Liver (tissue), 9 donors: ENCODE data around the gene TRA2A. TPM values are rescaled to one million over a fixed set of nuclear protein-coding genes. Genes with fewer than 3 reads are reported as not detected.

Experiments used
- DNase-seq: peaks from one replicate; pipeline ENCODE4 v3.0.0-alpha.2; 2017; ENCODE audit warnings: low spot score
- H3K27ac ChIP-seq, 2 donors: one replicate each; pipeline ENCODE4 v1.7.0; 2013; ENCODE audit warnings: inconsistent platforms in 2 of 2, low read length in 2 of 2, control low read depth in 1 of 2, low read depth in 1 of 2, mild to moderate bottlenecking in 1 of 2
- H3K27me3 ChIP-seq, 4 donors: one replicate each; pipeline versions ENCODE4 v1.6.1 to v1.7.0; 2013; ENCODE audit warnings: low read length in 3 of 4, inconsistent platforms in 1 of 4, mild to moderate bottlenecking in 1 of 4, moderate library complexity in 1 of 4; ENCODE audit not compliant: control insufficient read depth in 4 of 4, insufficient read depth in 4 of 4
- H3K36me3 ChIP-seq, 4 donors: one replicate each; pipeline versions ENCODE4 v1.6.1 to v1.7.0; 2013; ENCODE audit warnings: low read length in 3 of 4, mild to moderate bottlenecking in 3 of 4, low read depth in 1 of 4, moderate library complexity in 1 of 4; ENCODE audit not compliant: control insufficient read depth in 4 of 4, insufficient read depth in 3 of 4
- H3K4me1 ChIP-seq, 4 donors: one replicate each; pipeline versions ENCODE4 v1.6.1 to v1.7.0; 2013; ENCODE audit warnings: low read length in 3 of 4, mild to moderate bottlenecking in 3 of 4, moderate library complexity in 1 of 4; ENCODE audit not compliant: control insufficient read depth in 4 of 4, insufficient read depth in 4 of 4
- H3K4me3 ChIP-seq, 3 donors: one replicate each; pipeline versions ENCODE4 v1.6.1 to v1.7.0; 2013; ENCODE audit warnings: low read length in 3 of 3, control low read depth in 1 of 3, low read depth in 1 of 3, mild to moderate bottlenecking in 1 of 3
- H3K9ac ChIP-seq, 2 donors: one replicate each; pipeline ENCODE4 v1.7.0; 2013; ENCODE audit warnings: low read length in 2 of 2, mild to moderate bottlenecking in 2 of 2, moderate library complexity in 2 of 2, control low read depth in 1 of 2, low read depth in 1 of 2
- H3K9me3 ChIP-seq, 4 donors: one replicate each; pipeline versions ENCODE4 v1.6.1 to v1.7.0; 2013; ENCODE audit warnings: low read length in 3 of 4; ENCODE audit not compliant: control insufficient read depth in 4 of 4
- ATF3 ChIP-seq: IDR thresholded peaks from 2 replicates; pipeline ENCODE4 v1.6.1; 2016; ENCODE audit warnings: antibody characterized with exemption
- EGR1 ChIP-seq, 2 donors: IDR thresholded peaks; 2 replicates each; pipeline ENCODE4 v1.6.1; 2016 to 2018; ENCODE audit warnings: antibody characterized with exemption in 2 of 2, low read depth in 2 of 2
- FOXA1 ChIP-seq: IDR thresholded peaks from 2 replicates; pipeline ENCODE4 v1.6.1; 2016; ENCODE audit warnings: antibody characterized with exemption
- FOXA2 ChIP-seq: IDR thresholded peaks from 2 replicates; pipeline ENCODE4 v1.6.1; 2016; ENCODE audit warnings: antibody characterized with exemption
- GABPA ChIP-seq, 2 donors: IDR thresholded peaks in 1 of 2; conservative IDR thresholded peaks in 1 of 2; 2 replicates each; pipeline ENCODE4 v1.6.1; 2016; ENCODE audit warnings: antibody characterized with exemption in 2 of 2, mild to moderate bottlenecking in 1 of 2, moderate library complexity in 1 of 2
- HNF4A ChIP-seq, 2 donors: conservative IDR thresholded peaks; 2 replicates each; pipeline ENCODE4 v1.6.1; 2016; ENCODE audit warnings: antibody characterized with exemption in 2 of 2, mild to moderate bottlenecking in 2 of 2
- HNF4G ChIP-seq: IDR thresholded peaks from 2 replicates; pipeline ENCODE4 v1.6.1; 2016; ENCODE audit warnings: antibody characterized with exemption
- JUND ChIP-seq, 2 donors: IDR thresholded peaks; 2 replicates each; pipeline ENCODE4 v1.6.1; 2016; ENCODE audit warnings: antibody characterized with exemption in 2 of 2
- NR2F2 ChIP-seq: IDR thresholded peaks from 2 replicates; pipeline ENCODE4 v1.6.1; 2016; ENCODE audit warnings: antibody characterized with exemption
- RAD21 ChIP-seq, 2 donors: IDR thresholded peaks; 2 replicates each; pipeline ENCODE4 v1.6.1; 2016; ENCODE audit warnings: antibody characterized with exemption in 2 of 2, mild to moderate bottlenecking in 2 of 2
- REST ChIP-seq: IDR thresholded peaks from 2 replicates; pipeline ENCODE4 v1.6.1; 2016; ENCODE audit warnings: antibody characterized with exemption, mild to moderate bottlenecking
- RXRA ChIP-seq, 2 donors: IDR thresholded peaks; 2 replicates each; pipeline ENCODE4 v1.6.1; 2017 to 2018; ENCODE audit warnings: antibody characterized with exemption in 2 of 2, mild to moderate bottlenecking in 1 of 2
- SP1 ChIP-seq: IDR thresholded peaks from 2 replicates; pipeline ENCODE4 v1.6.1; 2018; ENCODE audit warnings: antibody characterized with exemption, mild to moderate bottlenecking
- TAF1 ChIP-seq: conservative IDR thresholded peaks from 2 replicates; pipeline ENCODE4 v1.6.1; 2016; ENCODE audit warnings: antibody characterized with exemption, mild to moderate bottlenecking
- YY1 ChIP-seq: IDR thresholded peaks from 2 replicates; pipeline ENCODE4 v1.6.1; 2016; ENCODE audit warnings: antibody characterized with exemption, mild to moderate bottlenecking
- ZBTB33 ChIP-seq: IDR thresholded peaks from 2 replicates; pipeline ENCODE4 v1.6.1; 2016; ENCODE audit warnings: antibody characterized with exemption
- WGBS: extraction: QIAGEN DNeasy Blood & Tissue Kit; methylation state at CpG from one replicate; pipeline ENCODE4 v1.1.7; 2013; 5-methylcytosine and 5-hydroxymethylcytosine counted together
- polyA plus RNA-seq, 2 donors: library from polyadenylated mRNA; stranded (reverse) in 1 of 2; unstranded in 1 of 2; fragments of 200-250 nt in 1 of 2; fragments of >200 nt in 1 of 2; fragmentation: Nextera tagmentation in 1 of 2; extraction: Ambion mirVana in 1 of 2; gene quantifications; one replicate each; pipeline versions ENCODE4 v1.2.1 to v1.2.3, GENCODE V29; 2013 to 2015
- total RNA-seq, 2 donors: library from RNA; depleted of rRNA; stranded (reverse); fragments of >200 nt; gene quantifications; one replicate each; pipeline ENCODE4 v1.2.3, GENCODE V29; 2014
- TF ChIP-seq, protein P1 (sequence below): fragments of 150-350 bp; IDR thresholded peaks from 2 replicates; pipeline ENCODE4 v1.5.1; 2017; ENCODE audit warnings: improper control_type of control experiment, low read depth, low read length; ENCODE audit not compliant: missing input control
- TF ChIP-seq, protein P2 (sequence below): IDR thresholded peaks from 2 replicates; pipeline ENCODE4 v1.6.1; 2016; ENCODE audit warnings: antibody characterized with exemption
- donor health status: healthy.
- donor health status: healthy.
- donor health status: healthy.
- donor health status: healthy.
- donor health status: healthy.

TRA2A gene
- total and polyA plus RNA-seq, 4 donors = 13.7 to 25.9 (median 21.7) TPM

DNA sequence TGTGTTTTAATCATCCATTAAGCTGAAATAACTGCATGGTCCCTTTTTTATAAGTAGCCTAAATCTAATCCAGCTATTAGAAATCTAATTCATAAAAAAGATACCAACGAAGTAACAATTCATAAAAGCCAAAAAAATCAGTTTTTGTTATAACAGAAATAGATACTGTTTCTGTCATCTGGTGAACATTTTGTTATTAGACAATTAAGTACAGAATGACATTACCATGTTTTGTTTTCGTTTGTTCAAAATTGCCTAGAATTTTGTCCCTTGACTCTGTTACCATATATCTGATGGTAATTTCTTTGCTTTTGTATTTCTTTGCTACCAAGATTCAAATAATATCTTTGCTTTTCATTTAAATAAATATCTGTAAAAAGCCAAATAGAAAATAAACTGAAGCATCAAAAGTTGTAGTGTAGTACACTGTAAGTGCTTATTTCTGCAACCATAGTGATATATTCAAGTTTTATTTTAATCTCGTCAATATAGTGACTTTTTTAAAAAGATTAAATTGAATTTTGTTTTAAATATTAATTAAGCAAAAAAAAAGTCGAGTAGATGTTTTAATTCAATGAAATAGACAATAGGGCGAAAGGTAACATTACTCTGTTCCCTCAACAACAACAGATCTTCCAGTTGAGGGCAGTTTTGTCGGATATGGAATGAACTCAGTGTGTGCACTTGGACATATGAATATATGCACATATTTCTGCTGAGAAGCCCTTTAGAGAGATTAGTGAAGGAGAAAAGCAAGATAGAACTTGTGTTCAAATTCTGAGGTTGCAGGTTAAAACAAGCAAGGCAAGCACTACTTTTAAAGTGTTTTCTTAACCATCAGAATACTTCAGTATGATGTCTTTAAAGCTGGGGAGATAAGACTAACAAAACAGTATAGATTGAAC, 53.6 kb downstream of the TRA2A start:
- no peak for DNase-seq
- no peak overlapping the region for H3K4me3 ChIP-seq
- TF ChIP-seq EGR1 (IDR thresholded peaks at IDR 0.05; ENCODE audit: low read depth in 2 of 2) = no peak
- no peak for TF ChIP-seq HNF4G
- TF ChIP-seq RXRA (IDR thresholded peaks at IDR 0.05) = no peak
- no peak for TF ChIP-seq ATF3
- no peak for TF ChIP-seq REST
- TF ChIP-seq, protein P1, sequence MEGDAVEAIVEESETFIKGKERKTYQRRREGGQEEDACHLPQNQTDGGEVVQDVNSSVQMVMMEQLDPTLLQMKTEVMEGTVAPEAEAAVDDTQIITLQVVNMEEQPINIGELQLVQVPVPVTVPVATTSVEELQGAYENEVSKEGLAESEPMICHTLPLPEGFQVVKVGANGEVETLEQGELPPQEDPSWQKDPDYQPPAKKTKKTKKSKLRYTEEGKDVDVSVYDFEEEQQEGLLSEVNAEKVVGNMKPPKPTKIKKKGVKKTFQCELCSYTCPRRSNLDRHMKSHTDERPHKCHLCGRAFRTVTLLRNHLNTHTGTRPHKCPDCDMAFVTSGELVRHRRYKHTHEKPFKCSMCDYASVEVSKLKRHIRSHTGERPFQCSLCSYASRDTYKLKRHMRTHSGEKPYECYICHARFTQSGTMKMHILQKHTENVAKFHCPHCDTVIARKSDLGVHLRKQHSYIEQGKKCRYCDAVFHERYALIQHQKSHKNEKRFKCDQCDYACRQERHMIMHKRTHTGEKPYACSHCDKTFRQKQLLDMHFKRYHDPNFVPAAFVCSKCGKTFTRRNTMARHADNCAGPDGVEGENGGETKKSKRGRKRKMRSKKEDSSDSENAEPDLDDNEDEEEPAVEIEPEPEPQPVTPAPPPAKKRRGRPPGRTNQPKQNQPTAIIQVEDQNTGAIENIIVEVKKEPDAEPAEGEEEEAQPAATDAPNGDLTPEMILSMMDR = no peak
- TF ChIP-seq JUND (IDR thresholded peaks at IDR 0.05) = no peak
- no peak for TF ChIP-seq FOXA1
- TF ChIP-seq HNF4A (conservative IDR thresholded peaks at IDR 0.05) = no peak
- no peak for TF ChIP-seq SP1
- TF ChIP-seq ZBTB33 = no peak
- no peak for TF ChIP-seq GABPA (IDR thresholded peaks at IDR 0.05 in 1 of 2, conservative IDR thresholded peaks at IDR 0.05 in 1 of 2)
- TF ChIP-seq FOXA2 = no peak
- TF ChIP-seq YY1 = no peak
- no peak for TF ChIP-seq RAD21 (IDR thresholded peaks at IDR 0.05)
- no peak for TF ChIP-seq NR2F2
- TF ChIP-seq TAF1 = no peak
- TF ChIP-seq, protein P2, sequence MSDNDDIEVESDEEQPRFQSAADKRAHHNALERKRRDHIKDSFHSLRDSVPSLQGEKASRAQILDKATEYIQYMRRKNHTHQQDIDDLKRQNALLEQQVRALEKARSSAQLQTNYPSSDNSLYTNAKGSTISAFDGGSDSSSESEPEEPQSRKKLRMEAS = no peak
- H3K9ac ChIP-seq = no peak overlapping the region
- no peak overlapping the region for H3K27ac ChIP-seq
- H3K36me3 ChIP-seq = no peaks in the 10 kb centered on the region
- peaks cover 0 to 4% (median under 1%) of the 10 kb centered on the region in 4 donors for H3K9me3 ChIP-seq
- peaks cover 0 to 41% (median 23%) of the 10 kb centered on the region in 4 donors for H3K27me3 ChIP-seq
- WGBS = 81% methylated on average over 6 of the region's 6 CpGs
- peaks cover 2 to 12% (median 9%) of the 10 kb centered on the region in 4 donors for H3K4me1 ChIP-seq
